HCT116 (cell line): ENCODE results near the gene TASL. TPM values are rescaled to one million over a fixed set of nuclear protein-coding genes. Genes with fewer than 3 reads are reported as not detected.

ENCODE experiments used
- ATAC-seq: fragments of 200-7000 bp; cut with Tn5 transposase; 2 replicates; pipeline ENCODE4 v1.9.1; 2020; ENCODE audit warnings: mild to moderate bottlenecking, moderate library complexity
- Bru-seq: library from RNA; stranded (reverse); fragments of 400-500 nt; gene quantifications from one replicate; lab custom pipeline; 2021; lab: Mats Ljungman, UMichigan
- BruChase-seq, 2 experiments: library from RNA; stranded (reverse); fragments of 400-500 nt; gene quantifications; one replicate each; lab custom pipeline; 2021; lab: Mats Ljungman, UMichigan
- BruUV-seq: library from RNA; stranded (reverse); fragments of 400-500 nt; replicated peaks from 2 replicates; lab custom pipeline; 2021; lab: Mats Ljungman, UMichigan
- CTCF ChIA-PET: fragments of 300-600 bp; sonication (Branson Sonifier 250); formaldehyde crosslinking; loops from one replicate; lab custom pipeline; 2021; ENCODE audit warnings: antibody characterized with exemption; lab: Charles Lee
- POLR2A ChIA-PET: fragments of 300-600, 350-600 bp; sonication (Branson Sonifier 250); formaldehyde crosslinking; loops from one replicate; lab custom pipeline; 2021; ENCODE audit warnings: antibody characterized with exemption; lab: Charles Lee
- RAD21 ChIA-PET, 2 experiments: fragments of 300-600 bp; sonication (Branson Sonifier 250); formaldehyde crosslinking; loops; one replicate each; lab custom pipeline; 2023; ENCODE audit warnings: low total read pairs in 2 of 2; ENCODE audit not compliant: uncharacterized antibody in 2 of 2, unreplicated experiment in 2 of 2, low non-redundant PET in 1 of 2; lab: Charles Lee
- DNase-seq: peaks from one replicate; pipeline ENCODE4 v3.0.0-alpha.2; 2010; ENCODE audit warnings: low read depth, low spot score
- H2AFZ ChIP-seq: fragments of 200-600 bp; shearing (Covaris generic), sonication (generic); 2 replicates; pipeline ENCODE4 v1.6.1; 2017; ENCODE audit warnings: low read depth, mixed run types, mixed read lengths, antibody characterized with exemption, low read length; ENCODE audit not compliant: poor library complexity, severe bottlenecking
- H3K27ac ChIP-seq: 2 replicates; pipeline ENCODE4 v1.5.1; 2012; ENCODE audit warnings: low read depth, low read length
- H3K27me3 ChIP-seq: fragments of 200-600 bp; sonication (generic); 2 replicates; pipeline ENCODE4 v1.6.1; 2016; ENCODE audit warnings: mixed run types, low read length, mixed read lengths; ENCODE audit not compliant: insufficient read depth
- H3K36me3 ChIP-seq, 2 experiments: fragments of 200-500 bp in 1 of 2; fragments of 200-600 bp in 1 of 2; sonication (Bioruptor generic) in 1 of 2; sonication (generic) in 1 of 2; 2 replicates each; pipeline versions ENCODE4 v1.5.1 to v1.6.1; 2014 to 2016; ENCODE audit warnings: low read length in 2 of 2, inconsistent platforms in 1 of 2, mixed read lengths in 1 of 2, mixed run types in 1 of 2; ENCODE audit not compliant: insufficient read depth in 2 of 2, control insufficient read depth in 1 of 2
- H3K4me1 ChIP-seq, 2 experiments: fragments of 200-600 bp in 1 of 2; sonication (generic) in 1 of 2; 2 replicates each; pipeline versions ENCODE4 v1.5.1 to v1.6.1; 2012 to 2017; ENCODE audit warnings: low read length in 2 of 2, inconsistent platforms in 1 of 2, mild to moderate bottlenecking in 1 of 2, mixed read lengths in 1 of 2, mixed run types in 1 of 2, moderate library complexity in 1 of 2; ENCODE audit not compliant: insufficient read depth in 2 of 2, control insufficient read depth in 1 of 2
- H3K4me2 ChIP-seq: fragments of 200-600 bp; sonication (generic); 2 replicates; pipeline ENCODE4 v1.6.1; 2017; ENCODE audit warnings: mixed run types, low read length, mixed read lengths
- H3K4me3 ChIP-seq, 2 experiments: fragments of 200-600 bp in 1 of 2; sonication (generic) in 1 of 2; replicated peaks in 1 of 2; 2 replicates each; pipeline ENCODE4 v1.5.1; 2011 to 2016; ENCODE audit warnings: low read length in 2 of 2, control low read depth in 1 of 2, low read depth in 1 of 2, mild to moderate bottlenecking in 1 of 2, mixed read lengths in 1 of 2, mixed run types in 1 of 2
- H3K79me2 ChIP-seq: fragments of 200-600 bp; sonication (generic); 2 replicates; pipeline ENCODE4 v1.6.1; 2017; ENCODE audit warnings: mild to moderate bottlenecking, mixed run types, low read length, moderate library complexity, mixed read lengths; ENCODE audit not compliant: insufficient read depth
- H3K9ac ChIP-seq: fragments of 200-600 bp; sonication (generic); 2 replicates; pipeline ENCODE4 v1.6.1; 2016; ENCODE audit warnings: low read length, mixed read lengths
- H3K9me2 ChIP-seq: fragments of 200-600 bp; sonication (generic), shearing (Covaris generic); 2 replicates; pipeline ENCODE4 v1.6.1; 2017; ENCODE audit warnings: mixed run types, mild to moderate bottlenecking, moderate library complexity; ENCODE audit not compliant: insufficient read depth
- H3K9me3 ChIP-seq, 2 experiments: fragments of 200-500 bp in 1 of 2; fragments of 200-600 bp in 1 of 2; sonication (Bioruptor generic) in 1 of 2; sonication (generic) in 1 of 2; 2 replicates each; pipeline ENCODE4 v1.6.1; 2014 to 2017; ENCODE audit warnings: low read length in 2 of 2, mixed read lengths in 2 of 2, inconsistent platforms in 1 of 2, low read depth in 1 of 2, mild to moderate bottlenecking in 1 of 2, mixed run types in 1 of 2, moderate library complexity in 1 of 2; ENCODE audit not compliant: control insufficient read depth in 1 of 2, insufficient read depth in 1 of 2
- H4K20me1 ChIP-seq: fragments of 200-600 bp; sonication (generic), shearing (Covaris generic); 2 replicates; pipeline ENCODE4 v1.6.1; 2017; ENCODE audit warnings: mixed run types, mild to moderate bottlenecking, moderate library complexity; ENCODE audit not compliant: insufficient read depth
- CBX3 ChIP-seq: IDR thresholded peaks from 2 replicates; pipeline ENCODE4 v1.6.1; 2012; ENCODE audit warnings: low read depth
- CEBPB ChIP-seq: IDR thresholded peaks from 2 replicates; pipeline ENCODE4 v1.6.1; 2012; ENCODE audit warnings: low read depth
- CTCF ChIP-seq, 3 experiments: fragments of 200-600 bp in 1 of 3; sonication (generic) in 1 of 3; IDR thresholded peaks in 2 of 3; conservative IDR thresholded peaks in 1 of 3; 2 replicates each; pipeline ENCODE4 v1.5.1; 2012 to 2017; ENCODE audit warnings: low read depth in 2 of 3, low read length in 2 of 3, antibody characterized with exemption in 1 of 3, borderline replicate concordance in 1 of 3, control low read depth in 1 of 3, mild to moderate bottlenecking in 1 of 3, mixed read lengths in 1 of 3, mixed run types in 1 of 3, moderate library complexity in 1 of 3; ENCODE audit not compliant: insufficient read depth in 1 of 3
- EGR1 ChIP-seq: IDR thresholded peaks from 2 replicates; pipeline ENCODE4 v1.6.1; 2012; ENCODE audit warnings: low read depth
- ELF1 ChIP-seq: IDR thresholded peaks from 2 replicates; pipeline ENCODE4 v1.6.1; 2012; ENCODE audit warnings: low read depth, borderline replicate concordance
- EZH2 ChIP-seq: fragments of 200-600 bp; sonication (generic); IDR thresholded peaks from 2 replicates; pipeline ENCODE4 v1.6.1; 2017; ENCODE audit warnings: antibody characterized with exemption, mixed run types
- EZH2phosphoT487 ChIP-seq: fragments of 200-600 bp; IDR thresholded peaks from 2 replicates; pipeline ENCODE4 v1.6.1; 2018; ENCODE audit warnings: antibody characterized with exemption, borderline replicate concordance
- JUND ChIP-seq: IDR thresholded peaks from 2 replicates; pipeline ENCODE4 v1.6.1; 2012
- MAX ChIP-seq: IDR thresholded peaks from 2 replicates; pipeline ENCODE4 v1.6.1; 2012
- POLR2A ChIP-seq: IDR thresholded peaks from 2 replicates; pipeline ENCODE4 v1.7.0; 2011; ENCODE audit warnings: borderline replicate concordance; ENCODE audit not compliant: insufficient read depth, insufficient read length; ENCODE audit errors: extremely low read depth
- POLR2AphosphoS5 ChIP-seq: IDR thresholded peaks from 2 replicates; pipeline ENCODE4 v1.6.1; 2011; ENCODE audit warnings: mild to moderate bottlenecking, low read depth, low read length, moderate library complexity
- RAD21 ChIP-seq: IDR thresholded peaks from 2 replicates; pipeline ENCODE4 v1.6.1; 2012; ENCODE audit warnings: low read depth, mild to moderate bottlenecking
- SIN3A ChIP-seq: IDR thresholded peaks from 2 replicates; pipeline ENCODE4 v1.6.1; 2012; ENCODE audit warnings: low read depth
- SP1 ChIP-seq: IDR thresholded peaks from 2 replicates; pipeline ENCODE4 v1.6.1; 2012; ENCODE audit warnings: low read depth
- SRF ChIP-seq: IDR thresholded peaks from 2 replicates; pipeline ENCODE4 v1.6.1; 2012; ENCODE audit warnings: low read depth
- ZFX ChIP-seq: fragments of 450-650 bp; IDR thresholded peaks from 2 replicates; pipeline ENCODE4 v1.6.1; 2017
- ZNF274 ChIP-seq: fragments of 200-500 bp; sonication (Bioruptor generic); IDR thresholded peaks from 2 replicates; pipeline ENCODE4 v1.6.1; 2014; ENCODE audit warnings: mild to moderate bottlenecking, low read depth, low read length, inconsistent platforms
- intact Hi-C: fragments of 100-400 bp; cut with micrococcal nuclease; formaldehyde crosslinking; loops from 2 replicates; pipeline ENCODE4 v1.10.0; 2022
- long read RNA-seq: library from polyadenylated mRNA; unstranded; transcript quantifications from one replicate; pipeline ENCODE4 v2.0.0, GENCODE V29; 2021; ENCODE audit not compliant: unreplicated experiment
- polyA plus RNA-seq: library from polyadenylated mRNA; unstranded; fragments of >200 nt; gene quantifications from 2 replicates; pipeline ENCODE4 v1.2.1, GENCODE V29; 2012; ENCODE audit warnings: missing spikeins
- total RNA-seq: library from RNA; stranded (reverse); gene quantifications from one replicate; pipeline ENCODE4 v1.2.1, GENCODE V29; 2021; ENCODE audit not compliant: unreplicated experiment

TASL gene
- not detected for total RNA-seq
- not detected in 2 replicates for polyA plus RNA-seq
- Bru-seq, nascent RNA, result not detected
- BruChase-seq, experiment 1, labeled RNA remaining after a 6-hour chase, result not detected
- not detected for BruChase-seq, experiment 2, labeled RNA remaining after a 2-hour chase
- long read RNA-seq, result 0 reads

GRCh38 chrX:30577362-30577991 is at the start of gene TASL:
Gene TASL (minus strand): TSS chrX:30577766. CDS start chrX:30560355, 17,411 bp downstream.
- H3K4me1 ChIP-seq, result no peaks in the 10 kb centered on the region
- POLR2A ChIA-PET, result no interaction called here
- H3K4me3 ChIP-seq, result no peak within 1 kb of the TSS
- no peak within 1 kb of the TSS for H3K4me2 ChIP-seq
- no peaks in the 10 kb centered on the region for H3K9me3 ChIP-seq
- H2AFZ ChIP-seq, result no peak within 1 kb of the TSS
- no peaks in the 10 kb centered on the region for H3K27me3 ChIP-seq
- no peaks in the 10 kb centered on the region for H3K79me2 ChIP-seq
- TF ChIP-seq CBX3 (no peak), ZFX (no peak), SP1 (no peak), SIN3A (no peak), POLR2AphosphoS5 (no peak), ELF1 (no peak), EGR1 (no peak), RAD21 (no peak), POLR2A (no peak), CEBPB (no peak), JUND (no peak), ZNF274 (no peak), MAX (no peak)
- TF ChIP-seq, all 23 proteins: peak for 0
- DNase-seq (no peak), ATAC-seq (no peak)
- Histone ChIP-seq H4K20me1 (no peaks in the 10 kb centered on the region), H3K9ac (no peak within 1 kb of the TSS), H3K36me3 (no peaks in the 10 kb centered on the region), H3K27ac (no peak within 1 kb of the TSS), H3K9me2 (no peaks in the 10 kb centered on the region)
- BruUV-seq, result no TSS peak
- RAD21 ChIA-PET, result no interaction called here
- intact Hi-C loops, result no loop called here
- CTCF ChIA-PET, result no interaction called here

- Histone ChIP-seq H3K4me2 (no peak overlapping the region), H3K27me3 (no peaks in the 10 kb centered on the region), H4K20me1 (no peaks in the 10 kb centered on the region), H2AFZ (no peak overlapping the region), H3K9me3 (no peaks in the 10 kb centered on the region), H3K4me1 (no peaks in the 10 kb centered on the region), H3K9ac (no peak overlapping the region), H3K36me3 (no peaks in the 10 kb centered on the region), H3K4me3 (no peak overlapping the region), H3K9me2 (no peaks in the 10 kb centered on the region), H3K27ac (no peak overlapping the region), H3K79me2 (no peaks in the 10 kb centered on the region)
- DNase-seq (no peak), ATAC-seq (no peak)
- BruUV-seq, result no TSS peak
- POLR2A ChIA-PET, result no interaction called here
- intact Hi-C loops, result no loop called here
- RAD21 ChIA-PET, result no interaction called here
- CTCF ChIA-PET, result no interaction called here
- TF ChIP-seq SRF (no peak), EGR1 (no peak), CTCF (IDR thresholded peaks at IDR 0.05 in 2 of 3, conservative IDR thresholded peaks at IDR 0.05 in 1 of 3; ENCODE audit: borderline replicate concordance in 1 of 3, insufficient read depth in 1 of 3, low read depth in 2 of 3, low read length in 2 of 3) (no peak), SIN3A (no peak), POLR2AphosphoS5 (no peak), SP1 (no peak), ZNF274 (no peak), EZH2 (no peak), EZH2phosphoT487 (no peak), RAD21 (no peak), MAX (no peak), ELF1 (no peak), POLR2A (no peak), CEBPB (no peak)
Measured at GRCh38 chrX:30626402-30626801, 48.8 kb upstream of the TASL start.
